Right cardiac atrium (tissue), 5 donors: Measurements from ENCODE around the gene SLC35A2. TPM values are rescaled to one million over a fixed set of nuclear protein-coding genes. Genes with fewer than 3 reads are reported as not detected.
A peak's percentile ranks its signal among the peaks of the same experiment; 100 is the strongest.

Source experiments
- ATAC-seq, 2 donors: fragments of 200-7000 bp; cut with Tn5 transposase; one replicate each; pipeline versions ENCODE4 v1.8.0 to v1.9.1; 2020; ENCODE audit warnings: moderate library complexity in 2 of 2, mild to moderate bottlenecking in 1 of 2
- DNase-seq, 3 donors: peaks; one replicate each; pipeline ENCODE4 v3.0.0-alpha.2; 2020
- H3K27ac ChIP-seq: one replicate; pipeline ENCODE4 v1.5.1; 2013; ENCODE audit warnings: mild to moderate bottlenecking, low read length, control low read depth, moderate library complexity
- H3K27me3 ChIP-seq: one replicate; pipeline ENCODE4 v1.6.1; 2013; ENCODE audit not compliant: control insufficient read depth, insufficient read depth
- H3K4me1 ChIP-seq: one replicate; pipeline ENCODE4 v1.6.1; 2013; ENCODE audit warnings: low read length; ENCODE audit not compliant: control insufficient read depth, insufficient read depth
- H3K4me3 ChIP-seq: one replicate; pipeline ENCODE4 v1.5.1; 2013; ENCODE audit warnings: low read length, control low read depth
- H3K9me3 ChIP-seq: one replicate; pipeline ENCODE4 v1.6.1; 2013; ENCODE audit warnings: low read length; ENCODE audit not compliant: control insufficient read depth
- WGBS: extraction: QIAGEN DNeasy Blood & Tissue Kit; methylation state at CpG from one replicate; pipeline ENCODE4 v1.1.7; 2013; 5-methylcytosine and 5-hydroxymethylcytosine counted together
- intact Hi-C, 4 donors: fragments of 100-400 bp; cut with DNase I; formaldehyde crosslinking; loops; one replicate each; pipeline versions ENCODE4 v1.11.0 to v1.14.0; 2022 to 2023
- polyA plus RNA-seq: library from polyadenylated mRNA; stranded (reverse); fragments of 200-250 nt; gene quantifications from one replicate; pipeline ENCODE4 v1.2.3, GENCODE V29; 2013
- total RNA-seq, 4 donors: library from RNA; stranded (reverse); fragmentation: NEBNext Ultra II Directional; extraction: Animal tissue kit (Norgen Biotek cat#: 25700); gene quantifications; one replicate each; pipeline ENCODE4 v1.2.1, GENCODE V29; 2021
- donor health status: healthy with polysubstance abuse.
- donor health status: DM: no; HTN: yes; CAD: no.
- donor health status: DM: no; HTN: no; CAD: no.
- donor health status: DM: no; HTN: yes; CAD: no; lungs with severe emphysema.
- donor health status: DM: yes; HTN: yes; CAD: no.

SLC35A2 gene
- total and polyA plus RNA-seq, 5 donors: 9.9 to 16.7 (median 11.7) TPM

GRCh38 chrX:48940404-48940955 lies 29.0 kb upstream of the SLC35A2 start:
- H3K27ac ChIP-seq: no peak overlapping the region
- intact Hi-C loops: no loop called here
- no peaks in the 10 kb centered on the region for H3K9me3 ChIP-seq
- 71% methylated on average over 2 of the region's 2 CpGs for WGBS
- H3K4me3 ChIP-seq: no peak overlapping the region
- no peaks in the 10 kb centered on the region for H3K4me1 ChIP-seq
- no peaks in the 10 kb centered on the region for H3K27me3 ChIP-seq
- ATAC-seq: no peak
- DNase-seq: no peak

DNA sequence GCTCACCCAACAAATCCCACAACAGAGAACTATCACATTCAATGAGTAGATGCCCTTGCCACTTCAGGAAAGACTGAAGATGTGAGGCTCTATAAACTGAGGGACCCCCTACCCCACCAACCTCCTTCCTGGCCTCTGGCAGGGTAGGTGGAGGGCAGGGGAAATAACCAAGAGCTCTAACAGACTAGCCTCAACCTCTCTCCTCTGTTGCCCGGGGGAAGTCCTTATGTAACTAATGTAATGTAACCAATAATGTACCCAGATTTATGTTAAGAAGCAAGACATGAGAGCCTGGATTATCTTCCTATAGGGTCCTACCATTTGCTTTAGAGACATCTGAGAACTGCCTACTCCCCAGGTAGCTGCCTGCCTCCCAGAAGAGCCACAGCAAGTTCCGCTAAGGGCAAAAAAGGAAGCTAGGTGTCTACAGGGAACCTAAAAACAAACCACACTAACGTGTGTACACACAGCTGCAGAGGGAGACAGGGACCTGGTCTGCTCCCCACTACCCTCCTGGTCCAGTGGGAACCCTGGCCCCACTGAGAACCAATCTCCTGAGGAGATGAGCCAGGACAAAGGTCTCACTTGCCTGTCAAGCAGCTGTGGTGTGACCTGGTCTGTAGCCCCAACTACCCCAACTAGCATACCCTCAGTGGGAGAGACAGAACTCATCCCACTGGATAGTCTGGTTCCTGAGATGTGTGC lies 28.2 kb upstream of the SLC35A2 start:
- Histone ChIP-seq H3K9me3 (no peaks in the 10 kb centered on the region), H3K4me3 (no peak overlapping the region), H3K27me3 (no peaks in the 10 kb centered on the region), H3K27ac (no peak overlapping the region), H3K4me1 (no peaks in the 10 kb centered on the region)
- intact Hi-C loops: no loop called here
- 72% methylated on average over 3 of the region's 3 CpGs for WGBS
- ATAC-seq: no peak
- no peak for DNase-seq

DNA sequence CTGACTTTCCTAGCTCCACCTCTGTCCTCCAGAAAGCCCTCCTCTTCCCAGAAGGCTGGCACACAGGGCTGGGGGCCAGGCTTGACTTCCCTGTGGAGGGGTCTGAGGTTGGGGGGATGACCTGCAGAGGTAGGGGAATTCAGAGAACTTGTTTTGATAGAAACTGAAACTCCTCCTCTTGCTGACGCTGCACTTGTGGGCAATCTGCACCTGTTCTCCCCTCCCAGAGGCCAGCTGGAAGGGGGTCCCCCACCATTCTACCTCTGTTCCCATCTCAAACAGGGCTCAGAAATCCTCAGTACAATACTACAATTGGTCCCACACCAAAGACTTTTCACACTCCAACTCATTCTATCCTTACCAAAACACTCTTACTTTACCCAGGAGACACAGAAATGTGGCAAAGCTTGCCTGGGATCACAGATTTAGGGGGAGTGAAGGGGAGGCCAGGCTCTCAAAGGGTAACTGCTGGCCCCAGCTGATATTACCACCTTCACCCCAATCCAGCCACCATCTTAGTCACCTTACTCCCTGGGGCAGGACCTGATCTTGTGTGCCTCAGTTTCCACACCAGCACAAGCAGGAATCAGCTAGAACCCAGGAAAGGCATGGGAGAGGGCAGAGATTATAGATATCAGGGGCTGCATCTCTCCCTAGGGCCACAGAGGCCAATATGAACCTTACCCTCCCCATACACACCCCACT lies 27.4 kb upstream of the SLC35A2 start:
- H3K4me1 ChIP-seq: no peaks in the 10 kb centered on the region
- H3K27ac ChIP-seq: no peak overlapping the region
- WGBS: 55% methylated on average over 1 of the region's 1 CpG

GRCh38 chrX:48937054-48937907 lies 25.8 kb upstream of the SLC35A2 start:
- intact Hi-C loops: no loop called here
- DNase-seq (peak; percentile 47 to 76 (median 69)), ATAC-seq (peak in 1 of 2 donors; percentile 56)
- Histone ChIP-seq H3K9me3 (no peaks in the 10 kb centered on the region), H3K4me3 (no peak overlapping the region), H3K4me1 (no peaks in the 10 kb centered on the region), H3K27me3 (no peaks in the 10 kb centered on the region), H3K27ac (peak overlapping the region; percentile 7)
- WGBS: 31% methylated on average over 9 of the region's 9 CpGs

More for the DNA sequence above, 27.4 kb upstream of the SLC35A2 start:
- Histone ChIP-seq H3K9me3 (no peaks in the 10 kb centered on the region), H3K27me3 (no peaks in the 10 kb centered on the region), H3K4me3 (no peak overlapping the region)
- DNase-seq (no peak), ATAC-seq (no peak)
- intact Hi-C loops: no loop called here

DNA sequence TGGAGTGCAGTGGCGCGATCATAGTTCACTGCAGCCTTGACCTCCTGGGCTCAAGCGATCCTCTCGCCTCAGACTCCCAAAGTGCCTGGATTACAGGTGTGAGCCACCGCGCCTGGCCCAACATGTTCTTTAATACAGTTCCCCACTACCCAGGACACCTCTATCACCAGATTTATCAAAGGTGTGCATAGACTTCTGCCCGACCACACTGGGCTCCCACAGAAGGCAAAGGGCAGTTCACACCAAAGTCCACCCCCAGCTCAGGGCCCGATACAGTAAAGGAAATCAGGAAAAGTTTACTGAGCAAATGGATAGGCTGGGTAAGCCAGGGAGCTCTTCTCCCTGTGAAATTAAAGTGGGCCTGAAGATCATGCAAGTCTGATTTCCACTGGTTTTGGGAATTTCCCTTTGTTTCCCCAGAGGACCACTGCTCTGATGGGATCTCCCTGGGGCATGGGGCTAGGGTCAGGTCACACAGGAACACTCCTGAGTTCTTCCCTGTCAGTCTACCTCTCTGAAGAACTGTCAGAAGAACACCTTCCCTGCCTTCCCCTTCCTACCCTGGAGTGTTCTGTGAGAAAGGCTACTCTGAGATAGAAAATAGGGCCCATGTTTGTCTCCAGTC lies 25.1 kb upstream of the SLC35A2 start:
- intact Hi-C loops: no loop called here
- Histone ChIP-seq H3K4me3 (no peak overlapping the region), H3K27ac (no peak overlapping the region), H3K9me3 (no peaks in the 10 kb centered on the region), H3K27me3 (no peaks in the 10 kb centered on the region), H3K4me1 (no peaks in the 10 kb centered on the region)
- 91% methylated on average over 8 of the region's 8 CpGs for WGBS
- DNase-seq (no peak), ATAC-seq (no peak)

GRCh38 chrX:48935301-48935670 lies 23.8 kb upstream of the SLC35A2 start:
- H3K27me3 ChIP-seq: no peaks in the 10 kb centered on the region
- no peaks in the 10 kb centered on the region for H3K9me3 ChIP-seq
- ATAC-seq (no peak), DNase-seq (no peak)
- no peak overlapping the region for H3K27ac ChIP-seq
- intact Hi-C loops: no loop called here
- no peak overlapping the region for H3K4me3 ChIP-seq
- no peaks in the 10 kb centered on the region for H3K4me1 ChIP-seq
- 91% methylated on average over 1 of the region's 1 CpG for WGBS

DNA sequence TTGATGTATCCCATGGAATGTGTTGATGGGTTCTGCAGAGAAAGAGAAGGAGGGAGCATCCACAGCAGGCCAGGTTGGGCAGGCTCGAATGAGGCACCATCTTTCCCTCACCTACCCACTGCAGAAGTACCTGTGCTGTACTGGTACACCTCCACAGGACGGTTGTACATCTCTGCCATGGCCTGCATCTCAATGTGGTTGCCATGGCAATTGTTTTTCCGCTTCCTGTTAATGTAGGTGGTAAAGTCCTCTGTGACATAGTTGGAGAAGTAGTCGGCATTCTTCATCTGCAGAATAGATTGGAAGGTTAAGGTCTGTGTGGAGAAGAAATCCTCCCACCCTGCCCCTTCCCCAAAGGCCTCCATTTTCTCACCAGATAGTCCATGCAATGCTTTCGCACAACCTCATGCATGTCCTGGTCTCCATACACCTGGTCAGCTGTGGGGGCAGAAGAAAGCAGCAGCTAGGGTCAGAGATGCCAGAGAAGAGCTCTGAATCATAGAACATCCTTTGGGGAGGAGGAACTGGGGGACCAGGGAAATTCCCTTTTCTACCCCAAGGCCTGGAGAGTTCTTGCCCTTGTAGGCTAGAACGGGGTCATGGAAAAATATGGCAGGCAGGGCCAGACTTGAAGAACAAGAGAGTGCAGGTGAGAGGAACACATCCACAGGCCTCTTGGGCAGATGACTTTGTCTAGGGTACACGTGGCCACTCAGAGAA lies 23.3 kb upstream of the SLC35A2 start:
- Histone ChIP-seq H3K27me3 (no peaks in the 10 kb centered on the region), H3K4me3 (no peak overlapping the region), H3K27ac (no peak overlapping the region), H3K9me3 (no peaks in the 10 kb centered on the region), H3K4me1 (no peaks in the 10 kb centered on the region)
- ATAC-seq: no peak
- 86% methylated on average over 7 of the region's 7 CpGs for WGBS
- no peak for DNase-seq
- intact Hi-C loops: no loop called here

DNA sequence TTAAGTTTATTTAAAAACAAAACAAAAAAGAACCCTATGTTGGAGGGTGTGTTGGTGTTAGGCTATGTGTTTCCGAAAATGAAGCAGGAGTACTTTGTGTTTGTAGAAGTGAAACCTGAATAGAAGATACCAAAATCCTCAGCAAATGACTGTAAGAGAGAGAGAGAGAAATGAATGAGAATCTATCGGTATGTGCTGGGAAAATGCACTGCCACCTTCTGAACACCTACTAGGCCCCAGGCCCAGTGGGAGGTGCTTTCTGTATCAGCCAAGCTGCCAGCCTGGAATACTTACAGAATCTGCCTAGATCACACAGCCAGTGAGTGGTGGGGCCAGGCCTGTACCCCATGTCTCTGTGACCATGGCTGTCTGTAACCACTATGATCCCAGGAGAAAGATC lies 22.3 kb upstream of the SLC35A2 start:
- 87% methylated on average over 2 of the region's 2 CpGs for WGBS
- no peak for ATAC-seq
- intact Hi-C loops: no loop called here

GRCh38 chrX:48927736-48928382 lies 16.4 kb upstream of the SLC35A2 start:
- no peaks in the 10 kb centered on the region for H3K9me3 ChIP-seq
- no peaks in the 10 kb centered on the region for H3K27me3 ChIP-seq
- intact Hi-C loops: no loop called here
- 90% methylated on average over 2 of the region's 2 CpGs for WGBS
- H3K4me3 ChIP-seq: no peak overlapping the region
- no peak for DNase-seq
- H3K27ac ChIP-seq: no peak overlapping the region
- no peaks in the 10 kb centered on the region for H3K4me1 ChIP-seq
- ATAC-seq: no peak

More for the DNA sequence above, 22.3 kb upstream of the SLC35A2 start:
- DNase-seq: no peak
- Histone ChIP-seq H3K9me3 (no peaks in the 10 kb centered on the region), H3K27ac (no peak overlapping the region), H3K27me3 (no peaks in the 10 kb centered on the region), H3K4me3 (no peak overlapping the region), H3K4me1 (no peaks in the 10 kb centered on the region)

GRCh38 chrX:48927123-48927522 lies 15.7 kb upstream of the SLC35A2 start:
- no peaks in the 10 kb centered on the region for H3K9me3 ChIP-seq
- 83% methylated on average over 5 of the region's 5 CpGs for WGBS
- H3K4me1 ChIP-seq: no peaks in the 10 kb centered on the region
- no peak overlapping the region for H3K4me3 ChIP-seq
- ATAC-seq (no peak), DNase-seq (no peak)
- intact Hi-C loops: no loop called here
- no peak overlapping the region for H3K27ac ChIP-seq
- H3K27me3 ChIP-seq: no peaks in the 10 kb centered on the region
